GM19238 (cell line): ENCODE data around the gene OR9A2.
"Not testable (repeated sequence)": the region's sequence is repeated elsewhere in the genome, so short reads cannot be mapped to it uniquely, and the experiment has no call there.

Experiments
- DNase-seq: peaks from one replicate; pipeline ENCODE4 v3.0.0; 2011; ENCODE audit warnings: low spot score; ENCODE audit not compliant: insufficient read length

Gene OR9A2

DNA sequence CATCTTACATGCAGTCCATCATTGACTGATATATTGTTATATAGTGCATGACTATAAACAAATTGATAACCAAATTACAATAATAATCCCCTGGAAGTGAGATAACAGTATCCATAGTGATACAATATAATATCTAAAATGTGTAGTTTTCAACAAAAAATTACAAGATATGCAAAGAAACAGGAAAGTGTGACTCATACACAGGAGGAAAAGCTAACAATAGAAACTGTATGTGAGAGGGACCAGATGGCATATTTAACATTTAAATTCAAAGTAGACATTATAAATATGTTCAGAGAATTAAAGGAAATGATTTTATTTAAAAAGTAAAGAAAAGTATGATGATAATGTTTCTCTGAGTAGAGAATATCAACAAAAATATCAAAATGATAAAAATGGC lies 8.0 kb downstream of the OR9A2 start:
- no peak for DNase-seq

DNA sequence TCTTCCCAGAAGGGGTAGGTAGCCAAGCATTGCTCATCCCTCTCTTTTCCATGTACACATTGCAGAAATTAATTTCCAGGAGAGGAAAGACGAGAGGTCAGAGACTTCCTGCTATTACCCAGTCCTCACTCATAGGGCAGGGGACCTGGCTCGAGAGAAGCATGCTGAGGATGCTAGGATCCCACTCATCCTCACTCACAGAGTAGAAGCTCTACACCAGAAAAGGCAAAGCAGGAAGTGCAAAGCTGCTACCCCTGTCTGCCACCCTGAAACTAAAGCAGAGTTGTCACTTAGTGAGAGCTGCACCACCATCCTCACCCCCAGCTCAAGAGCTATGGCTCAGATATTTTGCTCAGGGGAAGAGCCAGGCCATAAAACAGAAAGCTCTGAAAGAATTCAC lies 9.9 kb downstream of the OR9A2 start:
- DNase-seq = no peak

DNA sequence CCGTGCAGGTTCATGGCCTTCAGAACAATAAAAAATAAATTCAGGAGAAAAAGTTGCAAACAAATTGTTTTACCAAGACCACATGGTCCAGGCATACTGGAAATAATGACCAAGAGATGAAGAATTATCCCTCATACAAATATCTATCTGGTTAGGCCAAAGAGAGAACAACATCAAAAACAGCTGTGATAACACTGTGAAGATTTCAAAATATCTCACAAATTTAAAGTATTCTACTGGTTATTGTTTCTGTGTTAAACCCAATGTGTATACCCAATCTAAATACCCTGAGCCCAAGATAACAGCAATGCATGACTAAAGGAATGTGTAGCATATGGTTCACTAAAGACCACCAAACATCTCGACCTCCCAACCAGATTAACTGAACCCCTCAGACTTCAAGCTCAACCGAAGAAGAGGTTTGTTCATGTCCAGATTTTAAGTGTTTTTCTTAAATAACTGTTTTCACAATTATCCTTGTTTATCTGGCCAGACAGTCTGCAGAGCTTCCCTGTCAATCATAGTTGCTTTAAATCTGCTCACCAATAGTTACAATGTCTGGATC lies 10.9 kb downstream of the OR9A2 start:
- no peak for DNase-seq

DNA sequence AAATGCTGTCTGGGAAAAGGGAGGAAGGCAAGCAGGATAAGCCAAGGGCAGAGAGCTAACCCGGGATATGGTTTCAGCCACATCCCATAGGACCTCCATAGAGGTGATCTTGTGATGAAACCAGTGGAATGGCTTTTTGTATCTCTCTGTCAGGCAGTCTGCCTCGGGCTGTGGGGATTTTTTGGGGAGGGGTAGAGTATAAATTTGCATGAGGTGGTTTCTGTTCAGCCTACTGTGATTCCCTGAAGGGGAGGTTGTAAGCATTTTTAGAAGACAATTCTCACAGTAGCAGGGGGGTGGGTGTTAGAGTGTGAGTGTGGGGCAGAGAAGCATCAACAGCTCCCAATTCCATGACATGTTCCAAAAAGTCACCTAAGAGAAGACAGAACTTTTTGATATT lies 11.8 kb downstream of the OR9A2 start:
- DNase-seq = no peak

DNA sequence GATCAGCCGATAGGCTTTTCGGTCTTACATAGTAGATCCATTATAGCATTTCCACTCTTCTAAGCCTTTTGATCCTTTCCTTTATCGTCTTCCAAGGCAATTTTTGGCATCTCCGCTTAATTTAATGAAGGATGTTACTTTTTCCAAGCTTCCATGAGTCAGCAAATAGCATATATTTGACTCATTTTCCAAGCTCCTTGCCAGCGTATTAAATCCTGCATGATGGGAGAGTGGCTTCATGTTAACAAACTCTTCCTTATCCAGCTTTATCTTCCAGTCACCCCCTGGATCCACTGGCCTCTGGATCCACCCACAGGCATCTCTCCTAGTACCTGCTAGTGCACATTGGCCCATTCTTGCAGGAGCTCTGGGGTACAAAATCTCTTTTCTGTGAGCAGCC lies 13.0 kb downstream of the OR9A2 start:
- DNase-seq = no peak

DNA sequence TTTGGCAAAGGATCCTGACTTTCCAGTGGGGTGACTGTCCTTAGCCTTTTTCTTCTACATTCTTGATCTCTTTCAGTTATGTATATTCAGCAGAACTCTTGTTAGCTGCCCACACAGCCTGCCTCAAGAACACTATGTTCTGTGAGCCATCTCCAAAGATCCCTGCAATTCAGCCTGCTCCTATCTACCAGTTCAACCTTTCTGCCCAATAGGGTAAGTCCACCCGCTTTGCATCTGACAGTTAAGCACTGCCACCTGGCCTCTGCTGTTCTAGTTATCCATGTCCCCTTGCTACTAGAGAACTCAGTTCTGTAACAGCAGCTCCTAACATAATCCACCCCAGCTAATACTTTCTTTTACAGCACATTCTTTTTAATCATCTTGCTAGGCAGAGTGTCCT lies 13.5 kb downstream of the OR9A2 start:
- DNase-seq = no peak

DNA sequence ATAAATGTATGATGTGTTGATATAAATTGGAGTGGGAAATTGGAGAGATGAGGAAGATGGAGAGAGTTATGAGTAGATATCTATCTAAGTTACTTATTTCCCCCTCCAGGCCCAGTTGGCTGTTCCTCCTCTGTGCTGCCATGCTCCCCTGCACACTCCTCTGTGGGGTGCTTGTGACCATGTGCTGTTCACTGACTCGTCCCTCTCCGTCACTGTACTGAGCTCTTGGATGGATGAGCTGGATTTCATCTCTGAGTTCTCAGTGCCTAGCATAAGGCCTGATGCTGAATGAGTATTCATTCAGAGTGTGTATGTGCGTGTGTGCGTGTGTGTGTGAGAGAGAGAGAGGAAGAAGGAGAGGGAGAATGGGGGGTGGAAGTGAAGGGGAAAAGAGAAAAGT lies 14.5 kb downstream of the OR9A2 start:
- no peak for DNase-seq

DNA sequence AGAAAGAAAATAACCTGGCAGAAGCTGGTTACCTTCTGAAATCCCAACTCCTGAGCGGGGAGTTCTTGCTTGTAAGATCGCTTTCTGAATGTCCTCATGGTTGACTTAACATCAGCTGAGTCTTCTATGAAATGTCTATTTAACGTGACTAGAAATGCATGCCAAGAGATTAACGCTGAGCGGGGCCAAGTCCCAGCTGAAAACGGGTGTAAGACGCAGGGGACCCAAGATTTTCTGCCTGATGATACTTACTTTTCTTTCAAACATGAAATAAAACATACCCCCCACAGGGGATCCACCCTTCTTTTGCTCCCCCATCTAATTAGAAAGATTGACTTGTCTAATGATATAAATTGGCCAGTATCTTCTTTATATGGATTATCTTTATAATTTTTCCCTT lies 14.9 kb downstream of the OR9A2 start:
- no peak for DNase-seq

DNA sequence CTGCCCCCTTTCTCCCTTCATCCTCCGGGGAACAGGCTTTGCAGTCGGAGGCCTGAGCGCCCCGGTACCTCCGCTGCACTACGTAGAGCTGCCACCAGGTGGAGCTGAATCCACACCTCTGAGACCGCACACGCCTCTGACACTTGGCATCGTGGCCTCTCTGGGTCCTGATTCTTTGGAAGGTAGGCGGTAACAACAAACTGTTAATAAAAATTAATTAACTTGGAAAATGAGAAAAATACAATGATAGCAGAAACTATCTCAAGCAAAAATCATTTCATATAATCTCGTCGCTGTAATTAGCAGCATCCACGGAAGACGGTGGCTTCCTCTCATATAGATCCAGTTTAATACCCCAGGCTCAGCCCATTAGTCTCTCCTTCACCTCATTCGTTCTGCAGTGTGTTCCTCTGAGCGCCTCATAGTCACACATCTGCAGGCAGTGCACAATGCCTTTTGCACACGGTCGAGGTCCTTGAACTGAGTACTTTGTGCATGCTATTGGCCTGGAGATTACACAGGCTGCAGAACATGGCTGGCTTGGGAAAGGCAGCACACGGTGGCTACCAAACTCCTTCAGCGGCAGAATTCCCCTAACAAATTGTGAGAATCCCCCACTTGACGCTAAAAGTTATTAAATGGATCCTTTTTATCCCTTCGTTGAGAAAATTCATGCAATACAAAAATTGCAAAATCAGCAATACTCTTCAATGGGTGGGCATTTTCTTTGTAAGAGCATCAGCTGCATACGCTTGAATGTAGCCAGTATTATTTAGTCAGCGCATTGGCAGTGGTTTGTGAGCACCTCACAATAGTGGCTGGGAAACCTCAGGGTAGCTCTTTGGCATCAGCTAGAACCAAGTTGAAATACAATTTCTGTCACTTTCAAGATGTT lies 18.7 kb downstream of the OR9A2 start:
- peak; percentile 44 for DNase-seq

DNA sequence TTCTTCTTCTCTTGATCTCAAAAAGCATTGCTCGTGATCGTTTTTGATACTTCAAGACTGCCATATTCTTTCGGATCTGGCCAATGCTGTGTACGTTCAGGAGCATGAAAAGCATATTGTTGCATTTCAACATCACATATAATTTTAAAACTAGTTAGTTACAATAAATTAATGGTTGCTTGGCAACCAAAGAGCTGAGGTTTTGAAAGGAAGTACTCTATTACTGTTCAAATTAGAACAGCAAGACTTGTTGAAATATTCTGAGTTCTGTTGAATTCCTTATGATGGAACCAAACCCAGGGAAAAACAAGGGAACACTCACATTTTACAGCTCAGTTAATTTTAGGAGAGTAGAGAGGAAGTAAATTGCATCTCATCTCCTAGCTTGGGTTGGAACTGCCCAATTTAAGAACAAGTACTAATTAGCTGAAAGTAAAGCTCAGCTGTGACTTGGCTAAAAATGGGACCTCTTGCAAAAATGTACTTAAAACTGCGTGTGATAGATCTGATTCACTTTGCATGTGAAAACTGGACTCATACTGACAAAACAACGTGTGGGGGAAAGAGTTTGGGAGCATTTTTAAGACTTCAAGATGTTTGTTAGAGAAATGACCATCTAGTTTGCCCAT lies 21.2 kb downstream of the OR9A2 start:
- no peak for DNase-seq

DNA sequence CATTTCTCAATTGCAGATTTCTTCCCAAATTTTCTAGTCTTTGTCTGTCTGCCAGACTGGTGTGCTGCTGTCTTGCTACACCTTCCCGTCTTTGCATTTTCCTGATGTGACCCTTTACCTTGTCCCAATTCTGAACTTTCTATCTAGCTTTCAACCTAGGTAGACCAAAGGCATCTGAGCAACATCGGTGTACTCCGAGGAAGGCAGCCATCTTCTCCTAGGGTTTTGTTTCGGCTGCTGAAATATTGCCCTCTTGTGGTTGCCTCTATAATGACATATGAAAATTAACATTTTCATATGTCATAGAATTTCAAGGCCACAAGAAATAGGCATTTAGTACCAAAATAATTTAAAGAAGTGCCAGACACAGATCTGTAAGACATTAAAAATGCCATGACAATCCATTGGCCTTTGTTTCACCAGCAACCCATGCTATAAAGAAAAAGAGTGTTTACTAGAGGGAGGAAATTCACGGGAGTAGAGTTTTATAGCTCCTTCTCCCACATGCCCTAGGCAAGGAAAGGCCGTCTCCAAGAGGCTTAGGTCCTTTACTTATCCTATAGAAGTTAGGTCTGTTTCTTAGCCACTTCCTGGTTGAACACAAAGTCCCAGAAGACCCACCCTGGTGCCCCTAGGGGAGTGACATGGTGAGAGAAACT lies 23.4 kb downstream of the OR9A2 start:
- DNase-seq = peak; percentile 27

DNA sequence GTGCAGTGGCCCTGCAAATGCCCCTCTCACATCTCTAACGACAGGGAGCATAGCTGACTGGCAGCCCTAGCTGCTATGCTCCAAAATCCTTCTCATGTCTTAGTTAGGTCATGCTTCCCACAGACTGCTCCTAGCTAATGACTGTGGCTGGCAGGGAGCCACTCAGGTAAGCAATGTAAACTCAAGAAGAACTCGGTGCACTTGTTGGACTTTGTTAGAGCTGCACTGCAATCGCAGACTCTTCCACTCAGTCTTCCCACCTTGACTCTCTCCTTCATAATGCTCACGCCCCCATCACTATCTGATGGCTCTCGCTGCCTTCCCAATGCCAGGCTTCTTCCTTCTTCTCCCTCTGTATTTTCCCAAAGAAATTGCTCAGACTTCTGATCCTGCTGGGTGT lies 24.0 kb downstream of the OR9A2 start:
- no peak for DNase-seq

DNA sequence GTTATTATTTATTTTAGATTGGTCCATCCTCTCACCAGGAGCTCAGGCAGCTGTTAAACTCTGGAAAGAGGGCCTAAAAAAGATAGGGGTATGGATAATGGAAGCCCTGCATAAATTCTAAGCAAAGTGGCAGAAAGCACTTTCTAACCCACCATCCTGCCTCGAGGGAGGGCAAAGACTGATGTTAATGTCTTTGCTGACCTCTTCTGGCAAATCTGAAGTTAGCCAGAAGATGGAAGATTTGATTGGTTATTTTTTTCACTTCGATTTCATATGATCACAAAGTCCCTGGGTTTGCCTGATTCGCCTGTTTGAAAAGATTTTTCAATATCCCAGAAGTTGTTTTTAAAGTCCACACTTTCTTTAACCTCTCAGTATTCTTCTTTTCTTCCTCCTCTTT lies 24.8 kb downstream of the OR9A2 start:
- no peak for DNase-seq

DNA sequence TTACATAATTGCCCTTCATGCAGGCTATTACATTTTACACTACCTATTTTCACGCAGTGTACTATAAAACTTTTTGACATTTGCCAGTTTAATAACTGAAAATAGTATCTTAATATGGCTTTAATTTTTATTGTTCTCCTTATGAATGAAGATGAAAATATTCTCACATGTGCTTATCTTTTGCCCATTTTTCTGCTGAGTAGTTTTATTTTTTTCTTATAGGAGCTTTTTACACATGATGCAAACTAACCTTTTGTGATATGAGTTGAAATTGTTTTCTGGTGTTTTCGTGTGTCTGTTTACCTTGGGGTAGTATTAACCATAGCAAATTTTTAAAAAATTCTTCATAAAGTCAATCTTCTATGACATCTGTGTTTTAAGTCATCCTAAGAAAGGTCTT lies 26.3 kb downstream of the OR9A2 start:
- DNase-seq = no peak

DNA sequence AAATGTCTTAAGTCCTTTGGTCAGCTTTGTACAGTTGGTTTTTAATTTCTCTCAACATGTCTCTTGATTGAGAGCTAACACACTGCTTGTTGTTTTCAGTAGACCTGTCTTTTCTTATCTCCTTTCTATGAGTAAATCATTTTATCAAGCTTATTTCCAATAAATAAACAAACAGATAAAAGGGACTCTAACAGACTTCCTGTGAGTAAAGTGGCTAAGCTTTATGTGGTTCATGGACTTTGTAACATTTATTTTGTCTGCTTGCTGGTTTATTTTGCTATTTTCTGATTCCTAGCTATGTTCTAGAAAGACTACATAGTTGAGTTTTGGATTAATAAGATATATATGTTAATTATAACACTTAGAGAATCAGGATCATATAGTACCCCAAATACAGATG lies 27.1 kb downstream of the OR9A2 start:
- no peak for DNase-seq

DNA sequence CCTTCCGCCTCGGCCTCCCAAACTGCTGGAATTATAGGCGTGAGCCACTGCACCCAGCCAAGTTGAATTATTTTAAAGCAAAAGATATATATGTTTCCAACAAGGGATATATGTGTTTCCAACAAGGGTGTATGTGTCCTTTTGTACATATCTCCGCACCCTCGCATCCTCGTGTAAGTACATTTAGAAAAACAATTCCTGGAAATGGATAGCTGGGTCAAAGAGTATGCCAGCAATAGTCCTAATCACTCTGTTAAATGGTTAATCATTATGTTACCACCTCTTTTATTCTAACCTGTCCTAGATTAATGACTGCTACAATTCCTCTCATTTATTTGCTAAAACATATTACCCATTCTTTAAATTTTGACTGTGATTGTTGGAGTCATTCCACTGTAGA lies 28.0 kb downstream of the OR9A2 start:
- DNase-seq = no peak

DNA sequence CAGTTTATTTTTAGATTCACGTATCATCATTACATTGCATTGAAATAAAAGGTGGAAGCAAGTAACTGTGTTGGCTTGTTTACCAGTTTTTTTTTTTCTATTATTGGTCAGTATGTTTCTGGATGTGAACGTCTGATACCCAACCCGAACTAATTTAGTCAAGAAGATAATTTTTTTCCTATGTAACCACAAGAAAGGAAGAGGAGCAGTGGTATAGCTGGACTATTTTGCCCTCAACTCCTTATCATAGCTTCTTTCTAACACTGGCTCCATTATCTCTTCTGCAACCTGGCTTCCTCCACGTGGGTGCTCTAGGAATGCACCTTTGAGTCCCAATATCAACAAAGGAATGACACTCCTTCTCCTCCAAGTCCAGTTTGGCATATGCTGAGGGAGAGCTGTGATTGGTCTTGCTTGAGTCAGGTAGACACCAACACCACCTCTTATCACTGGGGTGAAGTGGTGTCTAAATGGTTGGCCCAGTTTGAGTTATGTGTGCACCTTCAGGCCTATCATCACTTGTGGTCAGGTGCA lies 29.4 kb downstream of the OR9A2 start:
- DNase-seq = no peak

DNA sequence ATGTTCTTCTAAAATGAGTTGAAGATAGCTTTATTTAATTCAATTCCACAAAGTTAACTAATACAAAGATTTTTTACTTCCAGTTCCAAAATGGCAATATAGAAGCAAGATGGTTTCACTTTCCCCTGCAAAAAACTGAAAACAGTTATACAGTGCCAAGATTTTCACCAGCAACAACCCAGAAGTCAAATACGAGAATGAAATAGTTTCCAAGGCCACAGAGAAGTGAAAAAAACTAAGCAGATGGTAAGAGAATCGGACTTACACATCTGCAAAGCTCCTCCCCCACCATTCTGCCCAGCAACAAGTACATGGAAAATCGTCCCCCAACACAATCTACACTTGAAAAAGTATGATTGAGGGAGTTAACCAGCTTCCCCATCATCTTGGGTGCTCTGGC lies 34.5 kb downstream of the OR9A2 start:
- no peak for DNase-seq

DNA sequence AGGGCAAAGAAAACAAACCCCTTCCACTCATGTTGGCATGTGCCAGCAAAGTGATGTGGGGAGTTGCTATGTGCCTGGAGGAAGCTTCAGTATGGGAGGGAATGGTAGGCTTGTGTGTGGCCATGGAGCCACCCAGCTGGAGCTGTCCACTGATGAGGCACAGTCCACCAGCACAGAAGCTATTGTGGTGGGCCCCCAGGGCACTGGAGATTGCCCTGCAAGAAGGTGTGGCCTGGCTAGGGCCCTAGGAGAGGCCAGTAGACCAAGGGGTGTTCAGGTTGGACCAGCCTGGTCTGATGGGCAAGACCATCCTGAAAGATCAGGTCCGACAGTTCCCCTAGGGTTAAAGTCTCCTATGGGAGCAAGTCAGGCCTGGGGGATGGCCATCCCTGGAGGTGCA lies 42.6 kb downstream of the OR9A2 start:
- DNase-seq = no peak

DNA sequence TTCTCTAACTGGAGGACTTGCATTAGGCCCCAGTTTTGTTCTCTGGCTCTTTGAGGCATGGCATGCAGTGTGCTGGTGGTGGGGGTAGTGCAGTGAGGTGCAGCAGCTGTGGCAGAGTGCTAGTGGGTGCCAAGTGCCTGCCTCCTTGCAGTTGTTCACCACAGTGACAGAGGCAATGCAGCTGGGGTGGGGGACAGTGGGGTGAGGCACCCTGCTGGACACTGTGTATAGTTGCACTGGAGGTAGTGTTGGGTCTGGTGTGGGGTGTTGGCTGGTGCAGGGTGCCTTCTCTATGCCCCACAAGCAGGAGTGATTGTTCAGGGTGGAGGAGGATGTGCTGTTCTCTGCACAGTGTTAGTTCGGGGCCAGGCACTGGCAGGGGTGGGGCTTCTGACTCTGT lies 43.1 kb downstream of the OR9A2 start:
- DNase-seq = no peak

DNA sequence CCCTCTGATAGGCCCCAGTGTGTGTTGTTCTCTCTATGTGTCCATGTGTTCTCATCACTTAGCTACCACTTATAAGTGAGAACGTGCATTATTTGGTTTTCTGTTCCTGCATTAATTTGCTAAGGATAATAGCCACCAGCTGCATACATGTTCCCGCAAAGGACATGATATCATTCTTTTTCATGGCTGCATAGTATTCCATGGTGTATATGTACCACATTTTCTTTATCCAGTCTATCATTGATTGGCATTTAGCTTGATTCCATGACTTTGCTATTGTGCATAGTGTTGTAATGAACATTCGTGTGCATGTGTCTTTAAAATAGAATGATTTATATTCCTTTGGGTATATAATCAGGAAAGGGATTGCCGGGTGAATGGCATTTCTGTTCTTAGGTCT lies 48.5 kb downstream of the OR9A2 start:
- not testable (repeated sequence) for DNase-seq
